GM23248 (cell line): ENCODE measurements around the gene AACS.

Experiments
- EZH2 ChIP-seq: fragments of 200-600 bp; sonication (generic); IDR thresholded peaks from 2 replicates; pipeline ENCODE4 v1.6.1; 2018; ENCODE audit warnings: antibody characterized with exemption, mild to moderate bottlenecking; ENCODE audit not compliant: insufficient read depth, poor library complexity, severe bottlenecking
- EZH2phosphoT487 ChIP-seq: fragments of 200-600 bp; sonication (generic); IDR thresholded peaks from 2 replicates; pipeline ENCODE4 v1.6.1; 2018; ENCODE audit warnings: antibody characterized with exemption, moderate library complexity, mild to moderate bottlenecking, low read depth; ENCODE audit not compliant: insufficient read depth

DNA sequence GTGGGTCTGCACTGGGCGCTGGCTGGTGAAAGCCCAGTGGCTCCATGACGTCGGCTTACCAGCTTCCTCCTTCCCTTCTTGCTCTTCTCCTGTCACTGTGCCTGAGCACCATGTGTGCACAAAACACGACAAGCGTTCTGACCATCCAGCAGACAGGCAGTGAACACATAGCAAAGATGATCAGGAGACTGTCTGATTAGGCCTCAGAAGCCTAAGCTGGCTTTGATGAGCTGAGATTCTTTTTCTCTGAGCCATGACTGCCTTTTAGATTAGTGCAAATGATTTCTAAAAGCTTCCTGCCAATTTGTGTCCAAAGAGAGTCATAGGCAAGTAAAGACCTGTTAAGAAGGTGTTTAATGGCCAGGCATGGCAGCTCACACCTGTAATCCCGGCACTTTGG lies 83.1 kb downstream of the AACS start:
- TF ChIP-seq EZH2 (no peak), EZH2phosphoT487 (no peak)
